GM18507 (cell line): ENCODE measurements around the gene CDH1.
A peak's percentile ranks its signal among the peaks of the same experiment; 100 is the strongest.

Source experiments
- DNase-seq: peaks from one replicate; pipeline ENCODE4 v3.0.0; 2011; ENCODE audit warnings: low read depth; ENCODE audit not compliant: insufficient read length; ENCODE audit errors: extremely low spot score
- FAIRE-seq: peaks from 2 replicates; lab custom pipeline; 2011; peaks lifted over from hg19 to GRCh38; lab: Jason Lieb, UNC

CDH1 gene

GRCh38 chr16:68728523-68728922 lies 8.6 kb upstream of the CDH1 start:
- no peak for FAIRE-seq
- no peak for DNase-seq

GRCh38 chr16:68731637-68732036 lies 5.5 kb upstream of the CDH1 start:
- DNase-seq (no peak), FAIRE-seq (no peak)

DNA sequence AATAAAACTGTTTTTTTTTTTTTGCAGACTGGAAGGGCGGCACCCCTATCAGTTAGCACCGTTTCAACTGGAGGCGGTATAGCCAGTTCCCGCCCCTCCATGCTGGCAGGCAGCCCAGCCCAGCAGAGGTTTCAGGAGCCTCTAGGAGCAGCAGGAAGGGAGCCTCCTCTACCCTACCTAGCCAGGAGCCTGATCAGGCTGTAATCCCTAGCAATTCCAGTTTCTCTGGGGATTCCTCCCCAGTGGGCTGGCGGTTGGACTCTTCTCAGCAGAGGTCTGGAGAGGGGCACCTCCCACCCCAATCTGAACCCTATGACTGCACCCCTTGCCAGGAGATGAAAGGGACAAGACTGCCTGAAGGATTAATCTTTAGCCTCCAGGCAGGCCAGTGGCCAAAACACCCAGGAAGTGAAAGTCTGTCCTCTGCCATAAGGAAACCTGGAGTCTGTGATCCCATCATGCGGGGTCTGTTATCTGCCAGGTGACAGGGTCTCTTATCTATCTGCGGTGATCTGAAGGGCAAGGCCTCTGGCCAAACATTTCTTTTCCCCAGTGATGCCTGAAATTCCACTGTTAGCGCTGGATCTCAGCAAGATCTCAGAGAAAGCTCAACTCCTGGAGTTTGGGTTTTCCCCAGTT lies 4.9 kb upstream of the CDH1 start:
- FAIRE-seq (no peak), DNase-seq (no peak)

DNA sequence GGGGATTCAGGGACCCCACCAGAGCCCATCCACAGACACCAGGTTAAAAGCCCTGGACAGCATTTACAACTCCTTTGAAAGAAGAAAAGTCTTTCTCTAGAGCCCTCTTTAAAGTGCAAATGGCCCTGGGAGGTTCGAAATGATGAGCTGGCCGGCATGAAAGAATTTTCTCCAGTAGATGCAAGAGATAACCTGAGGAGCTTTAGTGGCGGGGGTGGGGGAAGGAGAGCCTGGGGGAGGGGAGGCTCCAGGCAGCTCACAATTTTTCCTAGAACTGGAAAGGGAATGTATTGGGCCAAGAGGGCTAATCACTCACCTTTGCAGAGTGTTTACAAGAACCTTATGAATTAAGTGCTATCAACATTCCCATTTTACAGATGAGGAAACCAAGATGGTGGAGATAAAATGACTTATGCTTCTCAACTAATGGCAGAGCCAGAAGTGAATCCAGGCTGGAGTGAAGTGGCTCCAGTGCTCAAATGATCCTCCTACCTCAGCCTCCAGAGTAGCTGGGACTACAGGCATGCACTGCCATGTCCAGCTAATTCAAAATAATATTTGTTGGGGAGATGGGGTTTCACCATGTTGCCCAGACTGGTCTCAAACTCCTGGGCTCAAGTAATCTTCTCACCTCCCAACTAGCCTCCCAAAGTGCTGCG lies 4.2 kb upstream of the CDH1 start:
- DNase-seq (no peak), FAIRE-seq (no peak)

DNA sequence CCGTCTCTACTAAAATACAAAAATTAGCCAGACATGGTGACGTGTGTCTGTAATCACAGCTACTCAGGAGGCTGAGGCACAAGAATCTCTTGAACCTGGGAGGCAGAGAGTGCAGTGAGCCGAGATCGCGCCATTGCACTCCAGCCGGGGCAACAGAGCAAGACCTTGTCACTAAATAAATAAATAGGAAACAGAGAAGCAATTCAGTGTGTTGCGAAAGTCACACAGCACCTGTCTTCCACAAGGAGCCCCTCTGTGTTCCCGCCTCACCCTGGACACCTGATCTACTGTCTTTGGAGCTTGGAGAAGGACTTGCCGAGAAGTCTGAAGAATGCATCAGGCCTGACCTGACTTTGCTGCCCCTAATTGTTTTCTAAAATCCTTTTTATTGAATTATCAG lies 3.5 kb upstream of the CDH1 start:
- FAIRE-seq (no peak), DNase-seq (no peak)

DNA sequence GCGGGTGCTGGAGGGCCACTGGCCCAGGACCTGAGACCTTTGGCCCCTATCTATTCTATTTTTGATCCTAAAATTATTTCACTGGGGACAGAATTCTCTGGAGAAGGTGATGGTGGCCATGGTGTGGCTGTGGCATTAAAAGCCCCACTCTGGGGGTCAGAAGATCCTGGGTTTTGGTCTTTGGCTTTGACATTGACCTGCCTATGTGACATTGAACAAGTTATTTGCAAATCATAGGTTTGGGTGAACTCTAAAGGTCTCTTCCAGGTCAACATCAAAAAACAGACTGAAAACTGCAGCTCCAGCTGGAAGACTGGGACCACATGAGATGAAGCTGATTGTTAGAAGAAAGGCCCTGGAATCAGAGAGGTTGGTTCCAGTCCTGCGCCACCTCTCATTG lies 2.3 kb upstream of the CDH1 start:
- DNase-seq: no peak
- no peak for FAIRE-seq

DNA sequence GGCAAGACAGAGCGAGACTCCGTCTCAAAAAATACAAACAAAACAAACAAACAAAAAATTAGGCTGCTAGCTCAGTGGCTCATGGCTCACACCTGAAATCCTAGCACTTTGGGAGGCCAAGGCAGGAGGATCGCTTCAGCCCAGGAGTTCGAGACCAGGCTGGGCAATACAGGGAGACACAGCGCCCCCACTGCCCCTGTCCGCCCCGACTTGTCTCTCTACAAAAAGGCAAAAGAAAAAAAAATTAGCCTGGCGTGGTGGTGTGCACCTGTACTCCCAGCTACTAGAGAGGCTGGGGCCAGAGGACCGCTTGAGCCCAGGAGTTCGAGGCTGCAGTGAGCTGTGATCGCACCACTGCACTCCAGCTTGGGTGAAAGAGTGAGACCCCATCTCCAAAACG lies 531 bp upstream of the CDH1 start:
- no peak for FAIRE-seq
- no peak for DNase-seq

DNA sequence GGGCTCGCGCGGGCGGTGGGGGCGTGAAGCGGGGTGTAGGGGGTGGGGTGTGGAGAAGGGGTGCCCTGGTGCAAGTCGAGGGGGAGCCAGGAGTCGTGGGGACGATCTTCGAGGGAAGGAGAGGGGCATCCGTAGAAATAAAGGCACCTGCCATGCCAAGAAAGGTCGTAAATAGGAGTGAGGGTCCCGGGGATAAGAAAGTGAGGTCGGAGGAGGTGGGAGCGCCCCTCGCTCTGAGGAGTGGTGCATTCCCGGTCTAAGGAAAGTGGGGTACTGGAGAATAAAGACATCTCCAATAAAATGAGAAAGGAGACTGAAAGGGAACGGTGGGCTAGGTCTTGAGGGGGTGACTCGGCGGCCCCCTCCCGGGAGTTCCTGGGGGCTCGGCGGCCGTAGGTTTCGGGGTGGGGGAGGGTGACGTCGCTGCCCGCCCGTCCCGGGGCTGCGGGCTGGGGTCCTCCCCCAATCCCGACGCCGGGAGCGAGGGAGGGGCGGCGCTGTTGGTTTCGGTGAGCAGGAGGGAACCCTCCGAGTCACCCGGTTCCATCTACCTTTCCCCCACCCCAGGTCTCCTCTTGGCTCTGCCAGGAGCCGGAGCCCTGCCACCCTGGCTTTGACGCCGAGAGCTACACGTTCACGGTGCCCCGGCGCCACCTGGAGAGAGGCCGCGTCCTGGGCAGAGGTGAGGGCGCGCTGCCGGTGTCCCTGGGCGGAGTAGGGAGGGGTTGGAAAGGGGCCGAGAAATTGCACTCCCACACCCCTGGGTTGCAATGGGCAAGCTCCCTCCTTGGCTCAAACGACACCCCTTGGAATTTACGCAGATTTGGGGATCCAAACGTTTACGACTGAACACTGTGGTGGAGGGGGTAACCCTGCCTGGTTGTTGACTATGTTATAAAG lies 888 bp downstream of the CDH1 start:
- DNase-seq (no peak), FAIRE-seq (no peak)

- DNase-seq (no peak), FAIRE-seq (peak; percentile 54)
Measured at GRCh38 chr16:68739964-68740627, 3.0 kb downstream of the CDH1 start.

- FAIRE-seq: no peak
- no peak for DNase-seq
Measured at GRCh38 chr16:68740628-68741346, 3.7 kb downstream of the CDH1 start.

GRCh38 chr16:68743664-68744063 lies 6.6 kb downstream of the CDH1 start:
- DNase-seq: no peak
- no peak for FAIRE-seq

DNA sequence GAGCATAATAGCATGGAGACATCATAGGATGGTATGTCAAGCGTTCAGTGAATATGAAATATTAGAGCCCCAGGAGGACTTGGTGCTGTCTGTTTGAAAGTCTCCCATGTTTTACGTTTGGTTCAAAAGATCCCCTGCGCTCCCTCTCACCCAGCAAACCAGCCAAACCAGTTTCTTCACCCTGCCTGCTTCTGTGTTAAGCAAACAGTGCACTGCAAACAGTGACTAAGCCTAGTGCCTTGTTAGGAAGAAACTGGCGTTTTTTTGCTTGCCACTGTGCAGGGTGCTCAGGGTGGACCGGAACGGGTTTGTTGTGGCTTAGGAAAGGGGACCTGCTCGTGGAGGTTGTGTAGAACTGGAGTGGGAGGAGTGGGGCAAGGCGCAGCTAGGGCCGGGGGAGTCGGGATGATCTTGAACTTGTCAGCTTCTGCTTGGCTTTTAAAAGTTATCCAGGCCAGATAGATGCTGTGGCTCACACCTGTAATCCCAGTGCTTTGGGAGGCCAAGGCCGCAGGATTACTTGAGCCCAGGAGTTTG lies 7.7 kb downstream of the CDH1 start:
- DNase-seq: no peak
- FAIRE-seq: no peak

DNA sequence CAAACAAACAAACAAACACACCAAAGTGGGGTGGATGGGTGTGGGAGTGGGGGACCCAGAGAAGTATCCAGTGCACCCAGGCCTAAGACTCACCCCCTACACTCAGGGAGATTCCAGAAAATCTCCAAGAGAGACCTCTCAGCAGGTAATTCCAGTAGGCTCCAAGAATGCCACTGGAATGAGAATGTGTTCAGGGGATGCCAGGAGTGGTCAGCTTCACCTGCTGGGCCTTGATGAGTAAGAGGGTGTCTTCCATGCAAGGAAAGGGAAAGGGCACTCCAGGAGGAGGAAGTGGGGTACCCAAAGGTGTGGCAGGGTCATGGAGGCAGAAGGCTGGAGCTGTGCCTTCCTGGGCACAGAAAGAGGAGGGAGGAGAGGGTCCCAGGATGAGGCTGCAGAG lies 9.9 kb downstream of the CDH1 start:
- DNase-seq (no peak), FAIRE-seq (no peak)

DNA sequence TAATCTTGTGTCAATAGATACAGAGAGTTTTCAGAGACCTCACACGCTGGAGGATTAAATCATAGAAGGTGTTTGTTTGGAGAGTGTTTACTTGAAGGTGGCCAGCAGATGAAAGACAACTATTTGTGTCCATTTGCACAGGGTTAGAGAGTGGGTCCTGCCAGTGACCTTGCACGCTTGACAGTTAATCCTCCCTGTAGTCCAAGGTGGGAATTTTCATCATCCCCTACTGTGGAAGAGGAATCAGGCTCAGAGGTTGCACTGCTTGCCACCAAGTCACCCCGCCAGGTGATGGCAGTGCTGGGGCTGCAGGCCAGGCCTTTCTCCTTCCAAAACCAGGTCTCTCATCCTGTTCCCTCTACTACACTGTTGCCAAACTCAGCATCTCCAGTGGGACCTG lies 12.3 kb downstream of the CDH1 start:
- DNase-seq (no peak), FAIRE-seq (no peak)

- DNase-seq: no peak
- FAIRE-seq: no peak
Measured at GRCh38 chr16:68750193-68750695, 13.2 kb downstream of the CDH1 start.

- DNase-seq (no peak), FAIRE-seq (no peak)
Measured at GRCh38 chr16:68751160-68751559, 14.1 kb downstream of the CDH1 start.

DNA sequence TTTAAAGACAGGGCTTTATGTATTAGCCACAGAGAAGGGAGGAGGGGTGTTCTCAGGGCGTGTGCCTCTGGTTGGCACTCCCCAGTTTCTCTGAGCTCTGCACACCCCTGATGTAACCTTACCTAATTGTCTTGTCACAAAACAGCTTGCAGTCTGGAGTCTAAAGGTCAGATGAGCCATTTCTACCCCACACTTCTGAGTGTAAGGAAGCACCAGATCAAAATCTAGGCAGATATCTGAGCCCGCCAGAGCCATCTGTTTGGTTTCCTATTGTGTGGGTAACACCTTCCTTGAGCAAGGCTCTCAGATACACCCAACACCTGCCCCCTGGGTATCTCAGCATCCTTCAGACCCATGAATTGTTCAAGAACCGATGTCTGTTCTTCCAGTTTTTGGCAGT lies 15.5 kb downstream of the CDH1 start:
- no peak for DNase-seq
- peak; percentile 50 for FAIRE-seq

DNA sequence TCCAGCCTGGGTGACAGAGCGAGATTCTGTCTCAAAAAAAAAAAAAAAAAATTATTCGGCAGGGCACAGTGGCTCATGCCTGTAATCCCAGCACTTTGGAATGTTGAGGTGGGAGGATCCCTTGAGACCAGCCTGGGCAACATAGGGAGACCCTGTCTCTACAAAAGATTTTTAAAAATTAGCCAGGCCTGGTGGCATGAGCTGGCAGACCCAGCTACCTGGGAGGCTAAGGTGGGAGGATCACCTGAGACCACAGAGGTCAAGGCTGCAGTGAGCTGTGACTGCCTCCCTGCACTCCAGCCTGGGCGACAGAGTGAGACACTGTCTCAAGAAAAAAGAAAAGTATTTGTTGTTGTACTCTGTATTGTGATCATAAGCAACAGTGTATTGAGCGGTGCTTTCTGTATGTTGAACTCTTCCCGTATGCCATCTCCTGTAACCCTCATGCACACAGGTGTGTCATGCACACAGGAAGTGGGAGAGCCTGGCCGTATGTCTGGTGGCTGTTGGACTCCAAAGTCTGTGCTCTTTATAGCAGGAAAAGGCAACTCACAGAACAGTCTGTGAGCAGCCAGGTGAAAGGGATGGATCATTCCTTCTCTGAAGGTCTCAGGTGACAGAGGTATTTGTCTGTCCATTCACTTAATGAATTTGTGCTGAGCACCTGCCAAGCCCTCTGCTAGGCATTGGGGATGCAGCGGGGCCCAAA lies 17.1 kb downstream of the CDH1 start:
- no peak for DNase-seq
- FAIRE-seq: no peak
